ENCODE results near the gene HSD17B7. TPM values are rescaled to one million over a fixed set of nuclear protein-coding genes. Genes with fewer than 3 reads are reported as not detected.
"Not testable (repeated sequence)": the region's sequence is repeated elsewhere in the genome, so short reads cannot be mapped to it uniquely, and the experiment has no call there.

HSD17B7 gene, protein sequence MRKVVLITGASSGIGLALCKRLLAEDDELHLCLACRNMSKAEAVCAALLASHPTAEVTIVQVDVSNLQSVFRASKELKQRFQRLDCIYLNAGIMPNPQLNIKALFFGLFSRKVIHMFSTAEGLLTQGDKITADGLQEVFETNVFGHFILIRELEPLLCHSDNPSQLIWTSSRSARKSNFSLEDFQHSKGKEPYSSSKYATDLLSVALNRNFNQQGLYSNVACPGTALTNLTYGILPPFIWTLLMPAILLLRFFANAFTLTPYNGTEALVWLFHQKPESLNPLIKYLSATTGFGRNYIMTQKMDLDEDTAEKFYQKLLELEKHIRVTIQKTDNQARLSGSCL
- total RNA-seq (10 to 100 TPM; 10.8 to 54.2 (median 13.1) TPM), polyA plus RNA-seq (10 to 100 TPM; 11.3 to 27.9 (median 11.4) TPM)

DNA sequence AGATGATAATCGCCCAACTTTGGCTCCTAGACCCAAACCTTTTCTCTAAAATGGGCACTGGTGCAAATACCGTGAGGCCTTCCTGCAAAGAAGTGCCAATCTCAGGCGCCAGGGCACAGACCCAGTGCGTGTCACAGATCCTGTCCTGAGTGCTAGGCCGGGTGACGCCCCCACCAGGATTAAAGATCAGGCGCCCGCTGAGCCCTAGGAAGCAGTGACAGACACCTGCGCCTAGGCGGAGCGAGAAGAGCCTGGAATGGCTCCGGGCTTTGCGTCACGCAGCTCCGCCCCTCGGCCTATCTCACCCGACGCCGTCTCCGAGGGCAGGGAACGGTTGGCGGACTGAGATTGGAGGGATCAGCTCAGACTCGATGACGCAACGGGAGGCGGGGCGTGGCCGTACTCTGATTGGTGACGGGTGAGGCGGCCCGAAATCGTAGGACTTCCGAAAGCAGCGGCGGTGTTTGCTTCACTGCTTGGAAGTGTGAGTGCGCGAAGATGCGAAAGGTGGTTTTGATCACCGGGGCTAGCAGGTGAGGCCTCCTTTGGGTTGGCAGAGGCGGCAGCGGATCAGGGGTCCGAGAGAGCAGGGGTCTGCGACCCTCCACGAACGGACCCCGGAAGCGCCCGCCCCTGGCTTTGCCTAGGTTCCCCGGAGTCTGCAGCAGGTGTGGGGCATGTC lies at the start of gene HSD17B7:
TSS of gene HSD17B7 (plus strand) at position 400 of the 682 bp plus-strand sequence. CDS start at position 499, 99 bp downstream.
- H3K9me3 ChIP-seq, H3K27me3 ChIP-seq, H3K36me3 ChIP-seq, H3K4me1 ChIP-seq: not testable (repeated sequence)
- TF ChIP-seq, protein P1, sequence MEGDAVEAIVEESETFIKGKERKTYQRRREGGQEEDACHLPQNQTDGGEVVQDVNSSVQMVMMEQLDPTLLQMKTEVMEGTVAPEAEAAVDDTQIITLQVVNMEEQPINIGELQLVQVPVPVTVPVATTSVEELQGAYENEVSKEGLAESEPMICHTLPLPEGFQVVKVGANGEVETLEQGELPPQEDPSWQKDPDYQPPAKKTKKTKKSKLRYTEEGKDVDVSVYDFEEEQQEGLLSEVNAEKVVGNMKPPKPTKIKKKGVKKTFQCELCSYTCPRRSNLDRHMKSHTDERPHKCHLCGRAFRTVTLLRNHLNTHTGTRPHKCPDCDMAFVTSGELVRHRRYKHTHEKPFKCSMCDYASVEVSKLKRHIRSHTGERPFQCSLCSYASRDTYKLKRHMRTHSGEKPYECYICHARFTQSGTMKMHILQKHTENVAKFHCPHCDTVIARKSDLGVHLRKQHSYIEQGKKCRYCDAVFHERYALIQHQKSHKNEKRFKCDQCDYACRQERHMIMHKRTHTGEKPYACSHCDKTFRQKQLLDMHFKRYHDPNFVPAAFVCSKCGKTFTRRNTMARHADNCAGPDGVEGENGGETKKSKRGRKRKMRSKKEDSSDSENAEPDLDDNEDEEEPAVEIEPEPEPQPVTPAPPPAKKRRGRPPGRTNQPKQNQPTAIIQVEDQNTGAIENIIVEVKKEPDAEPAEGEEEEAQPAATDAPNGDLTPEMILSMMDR (IDR thresholded peaks at IDR 0.05) = peak in 1 of 4 experiments; percentile 16
- TF ChIP-seq POLR2A (IDR thresholded peaks at IDR 0.05) (peak; percentile 21 to 28), POLR2AphosphoS5 (IDR thresholded peaks at IDR 0.05) (peak; percentile 56 to 83 (median 76))
- peak within 1 kb of the TSS; percentile 43 to 50 (median 47) for H3K4me3 ChIP-seq
- DNase-seq = peak; percentile 89
- intact Hi-C loops (cut with DNase I) = loop anchor here (5.0 kb wide), 1 partner anchor 163 kb away; no protein-coding TSS in a partner anchor
- 1% methylated on average over 34 of the region's 49 CpGs for WGBS, 2 donors
- H3K27ac ChIP-seq = peak within 1 kb of the TSS; percentile 84 to 90 (median 88)

DNA sequence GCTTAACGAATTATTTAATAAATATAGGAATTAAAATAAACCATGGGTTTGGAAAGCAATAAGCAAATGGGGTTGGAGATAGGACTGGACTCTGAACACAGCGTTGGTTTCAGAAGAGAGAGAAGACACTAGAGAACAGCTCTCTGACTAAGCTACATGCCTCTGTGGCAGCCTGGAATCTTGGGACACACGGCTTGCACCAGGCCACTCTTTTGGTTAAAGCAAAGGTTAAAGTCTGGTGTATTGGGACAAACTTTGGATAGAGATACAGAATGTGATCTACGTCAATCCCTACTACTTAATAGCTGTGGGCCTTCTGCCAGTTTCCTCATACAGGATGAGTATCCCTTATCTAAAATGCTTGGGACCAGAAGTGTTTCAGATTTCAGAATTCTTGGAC lies 49.7 kb upstream of the HSD17B7 start:
- H3K4me1 ChIP-seq = peaks cover 0 to 18% (median 10%) of the 10 kb centered on the region in 4 donors

DNA sequence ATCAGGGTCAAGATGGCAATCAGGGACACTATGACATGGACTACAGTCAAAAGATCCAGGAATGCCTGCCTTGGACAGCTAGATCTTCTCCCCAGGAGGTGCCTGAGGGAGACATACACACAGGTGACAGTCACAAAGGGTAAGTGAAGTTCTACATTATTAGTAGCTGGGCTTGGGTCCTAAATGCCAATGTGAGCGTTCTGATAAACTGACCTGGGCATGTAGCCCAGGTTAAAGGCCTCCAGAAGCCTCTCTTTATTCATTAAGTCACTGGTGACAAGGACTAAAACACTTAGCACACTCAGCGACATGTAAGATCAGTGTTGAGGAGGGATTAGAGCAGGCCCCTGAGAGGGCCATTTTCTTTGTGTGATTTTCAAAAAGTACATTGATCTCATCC lies 48.9 kb upstream of the HSD17B7 start:
- peaks cover 0 to 14% (median 10%) of the 10 kb centered on the region in 4 donors for H3K36me3 ChIP-seq
- no peak for TF ChIP-seq EP300 (IDR thresholded peaks at IDR 0.05)
- TF ChIP-seq, protein P1 (IDR thresholded peaks at IDR 0.05) = no peak
- TF ChIP-seq POLR2AphosphoS5 (IDR thresholded peaks at IDR 0.05) = no peak
- TF ChIP-seq POLR2A (IDR thresholded peaks at IDR 0.05) = no peak
- peaks cover 0 to 10% (median 3%) of the 10 kb centered on the region in 4 donors for H3K4me1 ChIP-seq
- no peak overlapping the region for H3K4me3 ChIP-seq
- no peaks in the 10 kb centered on the region for H3K27me3 ChIP-seq
- DNase-seq = no peak
- WGBS, 2 donors = 78 to 84% methylated on average over 2 of the region's 2 CpGs
- intact Hi-C loops (cut with DNase I) = no loop called here
- no peaks in the 10 kb centered on the region for H3K9me3 ChIP-seq
- H3K27ac ChIP-seq = no peak overlapping the region

More for the DNA sequence above, 49.7 kb upstream of the HSD17B7 start:
- no peak for TF ChIP-seq POLR2AphosphoS5 (IDR thresholded peaks at IDR 0.05)
- TF ChIP-seq EP300 (IDR thresholded peaks at IDR 0.05) = no peak
- TF ChIP-seq POLR2A (IDR thresholded peaks at IDR 0.05) = no peak
- TF ChIP-seq, protein P1 (IDR thresholded peaks at IDR 0.05) = no peak
- Histone ChIP-seq H3K27ac (no peak overlapping the region), H3K36me3 (peaks cover 0 to 8% (median 6%) of the 10 kb centered on the region in 4 donors), H3K4me3 (no peak overlapping the region), H3K9me3 (no peaks in the 10 kb centered on the region), H3K27me3 (no peaks in the 10 kb centered on the region)
- intact Hi-C loops (cut with DNase I) = no loop called here
- 17 to 52% methylated on average over 4 of the region's 4 CpGs for WGBS, 2 donors
- no peak for DNase-seq

DNA sequence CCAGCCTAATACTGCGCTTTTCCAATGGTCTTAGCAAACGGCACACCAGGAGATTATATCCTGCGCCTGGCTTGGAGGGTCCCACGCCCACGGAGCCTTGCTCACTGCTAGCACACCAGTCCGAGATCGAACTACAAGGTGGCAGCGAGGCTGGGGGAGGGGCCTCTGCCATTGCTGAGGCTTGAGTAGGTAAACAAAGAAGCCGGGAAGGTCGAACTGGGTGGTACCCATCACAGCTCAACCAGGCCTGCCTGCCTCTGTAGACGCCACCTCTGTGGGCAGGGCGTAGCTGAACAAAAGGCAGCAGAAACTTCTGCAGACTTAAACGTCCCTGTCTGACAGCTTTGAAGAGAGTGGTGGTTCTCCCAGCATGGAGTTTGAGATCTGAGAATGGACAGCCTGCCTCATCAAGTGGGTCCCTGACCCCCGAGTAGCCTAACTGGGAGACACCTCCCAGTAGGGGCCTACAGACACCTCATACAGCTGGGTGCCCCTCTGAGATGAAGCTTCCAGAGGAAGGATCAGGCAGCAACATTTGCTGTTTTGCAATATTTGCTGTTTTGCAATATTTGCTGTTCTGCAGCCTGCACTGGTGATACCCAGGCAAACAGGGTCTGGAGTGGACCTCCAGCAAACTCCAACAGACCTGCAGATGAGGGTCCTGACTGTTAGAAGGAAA lies 44.1 kb upstream of the HSD17B7 start:
- H3K27me3 ChIP-seq; H3K4me1 ChIP-seq; intact Hi-C loops (cut with DNase I); DNase-seq; H3K4me3 ChIP-seq; H3K9me3 ChIP-seq; H3K27ac ChIP-seq: not testable (repeated sequence)
- H3K36me3 ChIP-seq = peaks cover 0 to 14% (median 11%) of the 10 kb centered on the region in 4 donors
- 94% methylated on average over 14 of the region's 14 CpGs for WGBS, 2 donors
